SK-N-SH (cell line): ENCODE results near the gene LENG1. TPM values are rescaled to one million over a fixed set of nuclear protein-coding genes. Genes with fewer than 3 reads are reported as not detected.

ENCODE experiments used
- CTCF ChIA-PET: fragments of 300-600, 350-600 bp; formaldehyde crosslinking; extraction: SDS; loops from one replicate; lab custom pipeline; 2021; lab: Yijun Ruan, JAX
- POLR2A ChIA-PET: fragments of 350-600 bp; sonication (Branson Sonifier 250); formaldehyde crosslinking; extraction: SDS; loops from one replicate; lab custom pipeline; 2020; ENCODE audit warnings: antibody characterized with exemption, inconsistent platforms; lab: Yijun Ruan, JAX
- DNase-seq: peaks from one replicate; pipeline ENCODE4 v3.0.0; 2012
- H2AFZ ChIP-seq: fragments of 200-600 bp; sonication (generic); 2 replicates; pipeline ENCODE4 v1.8.1; 2016; ENCODE audit warnings: antibody characterized with exemption, mild to moderate bottlenecking, low read depth
- H3F3A ChIP-seq: fragments of 200-600 bp; sonication (generic); replicated peaks from 2 replicates; pipeline ENCODE3; 2016; ENCODE audit warnings: antibody characterized with exemption, mild to moderate bottlenecking; ENCODE audit not compliant: insufficient read depth
- H3K27ac ChIP-seq, 2 experiments: fragments of 200-500 bp in 1 of 2; fragments of 200-600 bp in 1 of 2; sonication (Bioruptor generic) in 1 of 2; sonication (generic), shearing (Covaris generic) in 1 of 2; 2 replicates each; pipeline versions ENCODE4 v1.5.1 to v1.6.1; 2014 to 2016; ENCODE audit warnings: low read depth in 2 of 2, inconsistent platforms in 1 of 2, low read length in 1 of 2, mild to moderate bottlenecking in 1 of 2, mixed read lengths in 1 of 2
- H3K27me3 ChIP-seq: fragments of 200-600 bp; sonication (generic), shearing (Covaris generic); 2 replicates; pipeline ENCODE4 v1.6.1; 2016; ENCODE audit warnings: mixed run types; ENCODE audit not compliant: insufficient read depth
- H3K36me3 ChIP-seq, 2 experiments: fragments of 200-500 bp in 1 of 2; fragments of 200-600 bp in 1 of 2; sonication (Bioruptor generic) in 1 of 2; sonication (generic) in 1 of 2; replicated peaks in 1 of 2; 2 replicates each; pipeline versions ENCODE3 to v1.5.1; 2014 to 2016; ENCODE audit warnings: low read length in 1 of 2, mild to moderate bottlenecking in 1 of 2; ENCODE audit not compliant: insufficient read depth in 2 of 2, control insufficient read depth in 1 of 2
- H3K4me1 ChIP-seq, 2 experiments: fragments of 200-500 bp in 1 of 2; fragments of 200-600 bp in 1 of 2; sonication (Bioruptor generic) in 1 of 2; sonication (generic), shearing (Covaris generic) in 1 of 2; 2 replicates each; pipeline versions ENCODE4 v1.5.1 to v1.6.1; 2014 to 2016; ENCODE audit warnings: low read depth in 1 of 2, low read length in 1 of 2, mixed run types in 1 of 2; ENCODE audit not compliant: insufficient read depth in 2 of 2, control insufficient read depth in 1 of 2
- H3K4me2 ChIP-seq: fragments of 200-600 bp; sonication (generic), shearing (Covaris generic); 2 replicates; pipeline ENCODE4 v1.6.1; 2017; ENCODE audit warnings: mixed run types
- H3K4me3 ChIP-seq, 2 experiments: fragments of 200-500 bp in 1 of 2; fragments of 200-600 bp in 1 of 2; sonication (Bioruptor generic) in 1 of 2; sonication (generic), shearing (Covaris generic) in 1 of 2; 2 replicates each; pipeline versions ENCODE4 v1.5.1 to v1.8.1; 2014 to 2016; ENCODE audit warnings: low read depth in 2 of 2, inconsistent platforms in 1 of 2, low read length in 1 of 2, mild to moderate bottlenecking in 1 of 2, mixed read lengths in 1 of 2, moderate library complexity in 1 of 2
- H3K79me2 ChIP-seq: fragments of 200-600 bp; sonication (generic); 2 replicates; pipeline ENCODE4 v1.8.1; 2017; ENCODE audit warnings: mild to moderate bottlenecking; ENCODE audit not compliant: insufficient read depth
- H3K9ac ChIP-seq: fragments of 200-600 bp; sonication (generic); 2 replicates; pipeline ENCODE4 v1.6.1; 2017; ENCODE audit warnings: mixed run types
- H3K9me2 ChIP-seq: fragments of 200-600 bp; sonication (generic); 2 replicates; pipeline ENCODE4 v1.6.1; 2017; ENCODE audit warnings: mixed run types
- H3K9me3 ChIP-seq: fragments of 200-600 bp; sonication (generic); 2 replicates; pipeline ENCODE4 v1.6.1; 2017; ENCODE audit warnings: mixed run types, mild to moderate bottlenecking, moderate library complexity
- H4K20me1 ChIP-seq: fragments of 200-600 bp; sonication (generic); 2 replicates; pipeline ENCODE4 v1.6.1; 2017; ENCODE audit warnings: mild to moderate bottlenecking, mixed run types; ENCODE audit not compliant: insufficient read depth
- CHD2 ChIP-seq: fragments of 150-350 bp; IDR thresholded peaks from 2 replicates; pipeline ENCODE4 v1.6.1; 2018; ENCODE audit warnings: low read length; ENCODE audit not compliant: partially characterized antibody
- CTCF ChIP-seq: fragments of 200-600 bp; sonication (generic); IDR thresholded peaks from 2 replicates; pipeline ENCODE4 v1.6.1; 2017; ENCODE audit warnings: antibody characterized with exemption, mild to moderate bottlenecking, moderate library complexity
- ELF1 ChIP-seq: IDR thresholded peaks from 2 replicates; pipeline ENCODE4 v1.4.0; 2012
- EP300 ChIP-seq, 2 experiments: IDR thresholded peaks; 2 replicates each; pipeline versions ENCODE4 v1.4.0 to v1.6.1; 2012; ENCODE audit warnings: borderline replicate concordance in 1 of 2, low read depth in 1 of 2, low read length in 1 of 2
- FOXM1 ChIP-seq: IDR thresholded peaks from 2 replicates; pipeline ENCODE4 v1.4.0; 2012; ENCODE audit warnings: low read depth, mild to moderate bottlenecking
- GABPA ChIP-seq: IDR thresholded peaks from 2 replicates; pipeline ENCODE4 v1.4.0; 2012; ENCODE audit warnings: low read depth, mild to moderate bottlenecking
- GATA2 ChIP-seq: sonication (generic); formaldehyde crosslinking; IDR thresholded peaks from 2 replicates; pipeline ENCODE4 v1.5.0; 2020; ENCODE audit warnings: mild to moderate bottlenecking, missing genetic modification reagents
- MEF2A ChIP-seq: IDR thresholded peaks from 2 replicates; pipeline ENCODE4 v1.4.0; 2012; ENCODE audit warnings: low read depth, borderline replicate concordance
- MXI1 ChIP-seq: IDR thresholded peaks from 2 replicates; pipeline ENCODE4 v1.6.1; 2012; ENCODE audit warnings: mild to moderate bottlenecking, low read depth, low read length, improper control_type of control experiment
- NFIC ChIP-seq: IDR thresholded peaks from 2 replicates; pipeline ENCODE4 v1.4.0; 2012; ENCODE audit warnings: borderline replicate concordance
- PBX3 ChIP-seq: IDR thresholded peaks from 2 replicates; pipeline ENCODE4; 2012
- RAD21 ChIP-seq: IDR thresholded peaks from 2 replicates; pipeline ENCODE4 v1.6.1; 2012; ENCODE audit warnings: mild to moderate bottlenecking, low read length
- RFX5 ChIP-seq: IDR thresholded peaks from 2 replicates; pipeline ENCODE4 v1.6.1; 2012; ENCODE audit warnings: mild to moderate bottlenecking, improper control_type of control experiment, low read length
- RXRA ChIP-seq: IDR thresholded peaks from 2 replicates; pipeline ENCODE4 v1.4.0; 2012; ENCODE audit warnings: low read depth, mild to moderate bottlenecking, borderline replicate concordance
- SIN3A ChIP-seq: IDR thresholded peaks from 2 replicates; pipeline ENCODE4 v1.6.1; 2012; ENCODE audit warnings: low read depth, mild to moderate bottlenecking, low read length, moderate library complexity, borderline replicate concordance
- SMC3 ChIP-seq: IDR thresholded peaks from 2 replicates; pipeline ENCODE4 v1.6.1; 2012; ENCODE audit warnings: low read depth, low read length, improper control_type of control experiment
- TEAD4 ChIP-seq: IDR thresholded peaks from 2 replicates; pipeline ENCODE4 v1.4.0; 2012; ENCODE audit warnings: mild to moderate bottlenecking, borderline replicate concordance; ENCODE audit not compliant: insufficient read depth
- USF1 ChIP-seq: IDR thresholded peaks from 2 replicates; pipeline ENCODE4 v1.4.0; 2012; ENCODE audit warnings: low read depth, borderline replicate concordance
- YY1 ChIP-seq: IDR thresholded peaks from 2 replicates; pipeline ENCODE4 v1.4.0; 2012; ENCODE audit warnings: low read depth, mild to moderate bottlenecking
- ZBTB33 ChIP-seq: IDR thresholded peaks from 2 replicates; pipeline ENCODE4 v1.4.0; 2012; ENCODE audit warnings: low read depth, borderline replicate concordance
- WGBS: methylation state at CpG from one replicate; pipeline ENCODE4 v1.1.6; 2017; ENCODE audit warnings: low lambda C conversion rate; 5-methylcytosine and 5-hydroxymethylcytosine counted together
- polyA plus RNA-seq, 3 experiments: library from polyadenylated mRNA; depleted of rRNA; stranded (reverse); fragments of >200 nt; gene quantifications; 2 replicates each; pipeline ENCODE4 v1.2.3, GENCODE V29; 2012
- TF ChIP-seq, protein P1 (sequence below): IDR thresholded peaks from 2 replicates; pipeline ENCODE4 v1.4.0; 2012; ENCODE audit warnings: low read depth
- TF ChIP-seq, protein P2 (sequence below): IDR thresholded peaks from 2 replicates; pipeline ENCODE4 v1.6.1; 2012; ENCODE audit warnings: mild to moderate bottlenecking, low read depth, low read length, moderate library complexity

The LENG1 gene
- polyA plus RNA-seq, 1 of the 3 experiments (the other 2 are of a cell fraction), result 11.4 TPM

DNA sequence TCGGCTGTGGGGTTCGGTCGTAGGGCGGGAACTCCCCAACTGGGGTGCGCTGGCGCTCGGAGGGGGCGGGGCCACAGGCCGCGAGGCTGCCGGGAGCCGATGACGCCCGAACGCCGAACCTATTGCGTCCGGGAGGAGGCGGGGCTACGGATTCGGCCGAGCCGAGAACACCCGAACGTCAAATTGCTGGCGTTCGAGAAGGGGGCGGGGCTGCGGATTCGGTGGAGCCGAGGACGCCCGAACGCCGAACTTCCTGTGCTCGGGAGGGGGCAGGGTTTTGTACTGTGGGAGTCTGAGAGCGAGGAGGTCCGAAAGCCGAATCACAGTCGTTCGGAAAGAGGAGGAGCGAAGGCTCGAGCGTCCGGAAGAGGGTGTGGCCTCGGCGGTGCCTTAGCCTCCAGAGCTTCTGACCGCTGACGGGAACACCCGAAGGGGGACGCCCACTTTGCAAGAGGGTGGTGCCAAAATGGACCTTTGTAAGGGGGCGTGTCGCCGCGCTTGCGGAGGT lies 31.0 kb upstream of the LENG1 start:
- H3K27ac ChIP-seq, result peak overlapping the region; percentile 96 to 97
- peaks cover 0 to 15% of the 10 kb centered on the region in 2 experiments; a peak in 1 of 4 replicates for H3K4me1 ChIP-seq
- H3K9ac ChIP-seq, result peak overlapping the region; percentile 78
- H3K79me2 ChIP-seq, result peaks cover 71% of the 10 kb centered on the region
- TF ChIP-seq ZBTB33, result no peak
- no peak; the same call in 1 of the 2 replicates for TF ChIP-seq ELF1
- TF ChIP-seq GATA2 (CRISPR knock-in tag), result no peak
- TF ChIP-seq RFX5, result peak; percentile 7; the same call in 1 of the 2 replicates
- TF ChIP-seq RAD21, result no peak
- TF ChIP-seq YY1, result no peak
- no peak for TF ChIP-seq SMC3
- no peak for TF ChIP-seq TEAD4
- TF ChIP-seq NFIC, result no peak
- TF ChIP-seq FOXM1, result no peak
- TF ChIP-seq RXRA, result no peak
- no peak for TF ChIP-seq PBX3
- no peak for TF ChIP-seq MEF2A
- TF ChIP-seq, protein P1, sequence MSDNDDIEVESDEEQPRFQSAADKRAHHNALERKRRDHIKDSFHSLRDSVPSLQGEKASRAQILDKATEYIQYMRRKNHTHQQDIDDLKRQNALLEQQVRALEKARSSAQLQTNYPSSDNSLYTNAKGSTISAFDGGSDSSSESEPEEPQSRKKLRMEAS, result no peak
- no peak for TF ChIP-seq CTCF
- peak; percentile 45 for TF ChIP-seq CHD2
- TF ChIP-seq USF1, result no peak
- no peak; the same call in 1 of the 2 replicates for TF ChIP-seq MXI1
- TF ChIP-seq SIN3A, result 0 out of 2 replicates have a peak, but pooled peaks have one; percentile 38
- TF ChIP-seq, protein P2, sequence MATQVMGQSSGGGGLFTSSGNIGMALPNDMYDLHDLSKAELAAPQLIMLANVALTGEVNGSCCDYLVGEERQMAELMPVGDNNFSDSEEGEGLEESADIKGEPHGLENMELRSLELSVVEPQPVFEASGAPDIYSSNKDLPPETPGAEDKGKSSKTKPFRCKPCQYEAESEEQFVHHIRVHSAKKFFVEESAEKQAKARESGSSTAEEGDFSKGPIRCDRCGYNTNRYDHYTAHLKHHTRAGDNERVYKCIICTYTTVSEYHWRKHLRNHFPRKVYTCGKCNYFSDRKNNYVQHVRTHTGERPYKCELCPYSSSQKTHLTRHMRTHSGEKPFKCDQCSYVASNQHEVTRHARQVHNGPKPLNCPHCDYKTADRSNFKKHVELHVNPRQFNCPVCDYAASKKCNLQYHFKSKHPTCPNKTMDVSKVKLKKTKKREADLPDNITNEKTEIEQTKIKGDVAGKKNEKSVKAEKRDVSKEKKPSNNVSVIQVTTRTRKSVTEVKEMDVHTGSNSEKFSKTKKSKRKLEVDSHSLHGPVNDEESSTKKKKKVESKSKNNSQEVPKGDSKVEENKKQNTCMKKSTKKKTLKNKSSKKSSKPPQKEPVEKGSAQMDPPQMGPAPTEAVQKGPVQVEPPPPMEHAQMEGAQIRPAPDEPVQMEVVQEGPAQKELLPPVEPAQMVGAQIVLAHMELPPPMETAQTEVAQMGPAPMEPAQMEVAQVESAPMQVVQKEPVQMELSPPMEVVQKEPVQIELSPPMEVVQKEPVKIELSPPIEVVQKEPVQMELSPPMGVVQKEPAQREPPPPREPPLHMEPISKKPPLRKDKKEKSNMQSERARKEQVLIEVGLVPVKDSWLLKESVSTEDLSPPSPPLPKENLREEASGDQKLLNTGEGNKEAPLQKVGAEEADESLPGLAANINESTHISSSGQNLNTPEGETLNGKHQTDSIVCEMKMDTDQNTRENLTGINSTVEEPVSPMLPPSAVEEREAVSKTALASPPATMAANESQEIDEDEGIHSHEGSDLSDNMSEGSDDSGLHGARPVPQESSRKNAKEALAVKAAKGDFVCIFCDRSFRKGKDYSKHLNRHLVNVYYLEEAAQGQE, result no peak
- no peak for TF ChIP-seq EP300 (IDR thresholded peaks at IDR 0.05; ENCODE audit: borderline replicate concordance in 1 of 2, low read depth in 1 of 2, low read length in 1 of 2)
- no peak for TF ChIP-seq GABPA
- TF ChIP-seq, all 33 proteins: peak for 3
- peak; percentile 83 for DNase-seq
- Histone ChIP-seq H3K9me2 (no peaks in the 10 kb centered on the region), H3K4me3 (peak overlapping the region; percentile 84 to 93), H3F3A (peaks cover 7% of the 10 kb centered on the region), H4K20me1 (no peaks in the 10 kb centered on the region), H3K9me3 (no peaks in the 10 kb centered on the region), H3K4me2 (peak overlapping the region; percentile 100), H3K27me3 (no peaks in the 10 kb centered on the region), H2AFZ (peak overlapping the region; percentile 96), H3K36me3 (peaks cover 21 to 27% of the 10 kb centered on the region in 2 experiments)
- CTCF ChIA-PET, result interaction anchor here (1.5 kb wide), 1 partner anchor 20 kb away, joined by 6 read pairs; no protein-coding TSS in a partner anchor
- POLR2A ChIA-PET, result interaction anchor here (4.1 kb wide), 1 partner anchor 10 kb away, joined by 50 read pairs; the partner anchor contains the start of gene RPS9
- 3% methylated on average over 24 of the region's 56 CpGs for WGBS
